ENCODE results near the gene ERC1. TPM values are rescaled to one million over a fixed set of nuclear protein-coding genes. Genes with fewer than 3 reads are reported as not detected.

ERC1 gene
- polyA plus RNA-seq, 1 donor from 2014 or later, result 7.1 TPM

DNA sequence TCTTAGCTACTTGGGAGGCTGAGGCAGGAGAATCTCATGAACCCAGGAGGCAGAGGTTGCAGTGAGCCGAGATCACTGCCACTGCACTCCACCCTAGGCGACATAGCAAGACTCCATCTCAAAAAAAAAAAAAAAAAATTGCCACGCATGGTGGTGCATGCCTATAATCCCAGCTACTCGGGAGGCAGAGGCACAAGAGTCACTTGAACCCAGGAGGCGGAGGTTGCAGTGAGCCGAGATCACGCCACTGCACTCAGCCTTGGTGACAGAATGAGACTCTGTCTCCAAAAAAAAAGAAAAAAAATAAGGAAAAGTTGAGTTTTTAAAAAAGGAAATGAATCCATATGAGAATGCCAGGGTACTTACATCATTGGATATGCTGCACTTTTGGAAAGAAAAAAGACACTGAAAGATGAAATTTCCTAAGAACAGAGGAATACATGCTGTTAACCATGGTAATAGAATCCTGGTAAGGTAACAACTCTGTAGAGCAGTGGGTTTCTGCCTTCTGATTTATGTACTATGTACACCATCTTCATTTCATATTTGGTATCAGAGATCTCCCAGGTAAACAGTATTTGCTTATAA lies 222.7 kb downstream of the ERC1 start:
- no peak overlapping the region for H3K9ac ChIP-seq (ENCODE audit: low read length)
- H3K9me3 ChIP-seq (ENCODE audit: low read length), result no peaks in the 10 kb centered on the region
- TF ChIP-seq REST (IDR thresholded peaks at IDR 0.05; ENCODE audit: borderline replicate concordance) (no peak), SMC3 (conservative IDR thresholded peaks at IDR 0.05; ENCODE audit: poor library complexity) (no peak), MXI1 (conservative IDR thresholded peaks at IDR 0.05; ENCODE audit: poor library complexity, severe bottlenecking) (no peak), TAF1 (IDR thresholded peaks at IDR 0.05; ENCODE audit: low read depth) (no peak), EP300 (conservative IDR thresholded peaks at IDR 0.05; ENCODE audit: poor library complexity, severe bottlenecking) (no peak), POLR2AphosphoS5 (IDR thresholded peaks at IDR 0.05) (no peak)
- no peak overlapping the region for H3K4me3 ChIP-seq (ENCODE audit: low read length)
- H4K20me1 ChIP-seq (ENCODE audit: insufficient read depth), result no peaks in the 10 kb centered on the region
- H3K9me2 ChIP-seq (ENCODE audit: insufficient read depth, low read length), result no peaks in the 10 kb centered on the region
- H3K27ac ChIP-seq (ENCODE audit: low read length), result no peak overlapping the region
- H3F3A ChIP-seq (ENCODE audit: insufficient read depth, low read length, poor library complexity, severe bottlenecking), result no peaks in the 10 kb centered on the region
- H3K4me2 ChIP-seq (ENCODE audit: low read length), result no peak overlapping the region
- H3K27me3 ChIP-seq (ENCODE audit: insufficient read depth, low read depth, low read length), result no peaks in the 10 kb centered on the region
- no peak overlapping the region for H2AFZ ChIP-seq (ENCODE audit: low read depth, low read length)
- no peaks in the 10 kb centered on the region for H3K36me3 ChIP-seq (ENCODE audit: insufficient read depth, low read length)
- no peaks in the 10 kb centered on the region for H3K79me2 ChIP-seq (replicated peaks; ENCODE audit: insufficient read depth, low read length)

DNA sequence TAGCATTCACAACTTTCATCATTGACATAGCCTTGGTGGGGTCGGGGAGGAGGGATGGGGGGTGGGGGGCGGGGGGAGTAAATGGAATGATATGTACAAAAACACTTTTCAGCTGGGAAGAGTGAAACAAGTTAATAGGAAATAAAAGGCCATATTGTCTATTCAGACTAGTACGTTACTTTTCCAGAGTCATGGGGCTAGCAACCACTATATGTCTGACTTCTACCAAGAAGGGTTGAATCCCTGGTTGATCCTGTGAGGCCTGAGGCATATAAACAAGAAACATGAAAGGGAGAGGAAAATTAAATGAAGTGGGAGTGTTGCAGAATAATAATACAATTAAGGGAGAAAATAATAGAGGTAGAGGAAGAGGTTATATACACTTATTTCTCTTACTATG lies 225.5 kb downstream of the ERC1 start:
- no peaks in the 10 kb centered on the region for H3K79me2 ChIP-seq (replicated peaks; ENCODE audit: insufficient read depth, low read length)
- no peak overlapping the region for H3K4me2 ChIP-seq (ENCODE audit: low read length)
- H3F3A ChIP-seq (ENCODE audit: insufficient read depth, low read length, poor library complexity, severe bottlenecking), result no peaks in the 10 kb centered on the region
- H3K36me3 ChIP-seq (ENCODE audit: insufficient read depth, low read length), result no peaks in the 10 kb centered on the region
- no peaks in the 10 kb centered on the region for H3K9me2 ChIP-seq (ENCODE audit: insufficient read depth, low read length)
- TF ChIP-seq EZH2 (IDR thresholded peaks at IDR 0.05; ENCODE audit: borderline replicate concordance, insufficient read depth, low read length, poor library complexity, severe bottlenecking), result no peak
- TF ChIP-seq, protein P1, sequence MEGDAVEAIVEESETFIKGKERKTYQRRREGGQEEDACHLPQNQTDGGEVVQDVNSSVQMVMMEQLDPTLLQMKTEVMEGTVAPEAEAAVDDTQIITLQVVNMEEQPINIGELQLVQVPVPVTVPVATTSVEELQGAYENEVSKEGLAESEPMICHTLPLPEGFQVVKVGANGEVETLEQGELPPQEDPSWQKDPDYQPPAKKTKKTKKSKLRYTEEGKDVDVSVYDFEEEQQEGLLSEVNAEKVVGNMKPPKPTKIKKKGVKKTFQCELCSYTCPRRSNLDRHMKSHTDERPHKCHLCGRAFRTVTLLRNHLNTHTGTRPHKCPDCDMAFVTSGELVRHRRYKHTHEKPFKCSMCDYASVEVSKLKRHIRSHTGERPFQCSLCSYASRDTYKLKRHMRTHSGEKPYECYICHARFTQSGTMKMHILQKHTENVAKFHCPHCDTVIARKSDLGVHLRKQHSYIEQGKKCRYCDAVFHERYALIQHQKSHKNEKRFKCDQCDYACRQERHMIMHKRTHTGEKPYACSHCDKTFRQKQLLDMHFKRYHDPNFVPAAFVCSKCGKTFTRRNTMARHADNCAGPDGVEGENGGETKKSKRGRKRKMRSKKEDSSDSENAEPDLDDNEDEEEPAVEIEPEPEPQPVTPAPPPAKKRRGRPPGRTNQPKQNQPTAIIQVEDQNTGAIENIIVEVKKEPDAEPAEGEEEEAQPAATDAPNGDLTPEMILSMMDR (IDR thresholded peaks at IDR 0.05; ENCODE audit: poor library complexity, severe bottlenecking), result no peak
- TF ChIP-seq RAD21 (conservative IDR thresholded peaks at IDR 0.05), result no peak
- no peak for TF ChIP-seq EP300 (conservative IDR thresholded peaks at IDR 0.05; ENCODE audit: poor library complexity, severe bottlenecking)
- TF ChIP-seq POLR2AphosphoS5 (IDR thresholded peaks at IDR 0.05), result no peak
- no peak for TF ChIP-seq REST (IDR thresholded peaks at IDR 0.05; ENCODE audit: borderline replicate concordance)
- TF ChIP-seq SMC3 (conservative IDR thresholded peaks at IDR 0.05; ENCODE audit: poor library complexity), result no peak
- no peak for TF ChIP-seq TAF1 (IDR thresholded peaks at IDR 0.05; ENCODE audit: low read depth)
- no peak for TF ChIP-seq MXI1 (conservative IDR thresholded peaks at IDR 0.05; ENCODE audit: poor library complexity, severe bottlenecking)
- no peaks in the 10 kb centered on the region for H3K9me3 ChIP-seq (ENCODE audit: low read length)
- H3K27ac ChIP-seq (ENCODE audit: low read length), result no peak overlapping the region
- H3K27me3 ChIP-seq (ENCODE audit: insufficient read depth, low read depth, low read length), result no peaks in the 10 kb centered on the region
- H3K9ac ChIP-seq (ENCODE audit: low read length), result no peak overlapping the region
- no peak overlapping the region for H3K4me3 ChIP-seq (ENCODE audit: low read length)
- no peaks in the 10 kb centered on the region for H4K20me1 ChIP-seq (ENCODE audit: insufficient read depth)
- no peak overlapping the region for H2AFZ ChIP-seq (ENCODE audit: low read depth, low read length)

Data from neural cell (in vitro differentiated cells).